Endothelial cell (in vitro differentiated cells): ENCODE results near the gene CD244. TPM values are rescaled to one million over a fixed set of nuclear protein-coding genes. Genes with fewer than 3 reads are reported as not detected.

Source experiments
- DNase-seq: peaks from one replicate; pipeline ENCODE4 v3.0.0; 2021; ENCODE audit warnings: low spot score
- H3K27ac Mint-ChIP-seq: one replicate; pipeline ENCODE4 v1.8.0; 2021; ENCODE audit warnings: mixed read lengths, inconsistent platforms; ENCODE audit not compliant: unreplicated experiment
- H3K27me3 Mint-ChIP-seq: one replicate; pipeline ENCODE4 v1.8.0; 2021; ENCODE audit warnings: mild to moderate bottlenecking, moderate library complexity, mixed read lengths, inconsistent platforms; ENCODE audit not compliant: unreplicated experiment
- H3K36me3 Mint-ChIP-seq: one replicate; pipeline ENCODE4 v1.8.0; 2021; ENCODE audit warnings: mild to moderate bottlenecking, low read depth, mixed read lengths, inconsistent platforms; ENCODE audit not compliant: unreplicated experiment
- H3K4me1 Mint-ChIP-seq: one replicate; pipeline ENCODE4 v1.8.0; 2021; ENCODE audit warnings: mild to moderate bottlenecking, mixed read lengths, inconsistent platforms; ENCODE audit not compliant: unreplicated experiment
- H3K4me3 Mint-ChIP-seq: one replicate; pipeline ENCODE4 v1.8.0; 2021; ENCODE audit warnings: mild to moderate bottlenecking, mixed read lengths, inconsistent platforms; ENCODE audit not compliant: unreplicated experiment
- H3K9me3 Mint-ChIP-seq: one replicate; pipeline ENCODE4 v1.8.0; 2021; ENCODE audit warnings: mixed read lengths, inconsistent platforms; ENCODE audit not compliant: unreplicated experiment
- CTCF ChIP-seq: fragments of 200-600 bp; sonication (generic); IDR thresholded peaks from one replicate; pipeline ENCODE4 v1.5.0; 2021; ENCODE audit warnings: antibody characterized with exemption; ENCODE audit not compliant: unreplicated experiment
- total RNA-seq: library from RNA; stranded (reverse); fragmentation: NEBNext Ultra II Directional; extraction: Animal tissue kit (Norgen Biotek cat#: 25700); gene quantifications from one replicate; pipeline ENCODE4 v1.2.1, GENCODE V29; 2021; ENCODE audit not compliant: unreplicated experiment

Gene CD244
- total RNA-seq, 1 donor from 2014 or later: 0.31 TPM

GRCh38 chr1:160807738-160808137 is 54.9 kb downstream of the CD244 start:
- Mint-ChIP-seq H3K27ac (no peak overlapping the region), H3K27me3 (peaks cover 2% of the 10 kb centered on the region), H3K4me3 (no peak overlapping the region), H3K9me3 (no peaks in the 10 kb centered on the region), H3K4me1 (no peaks in the 10 kb centered on the region), H3K36me3 (no peaks in the 10 kb centered on the region)
- TF ChIP-seq CTCF: no peak
- DNase-seq: no peak

GRCh38 chr1:160807247-160807646 is 55.4 kb downstream of the CD244 start:
- DNase-seq: no peak
- peaks cover 2% of the 10 kb centered on the region for H3K27me3 Mint-ChIP-seq
- no peak overlapping the region for H3K27ac Mint-ChIP-seq
- H3K4me3 Mint-ChIP-seq: no peak overlapping the region
- no peaks in the 10 kb centered on the region for H3K9me3 Mint-ChIP-seq
- TF ChIP-seq CTCF: no peak
- no peaks in the 10 kb centered on the region for H3K4me1 Mint-ChIP-seq
- H3K36me3 Mint-ChIP-seq: no peaks in the 10 kb centered on the region

GRCh38 chr1:160806784-160807183 is 55.9 kb downstream of the CD244 start:
- no peak overlapping the region for H3K27ac Mint-ChIP-seq
- no peak for TF ChIP-seq CTCF
- H3K4me1 Mint-ChIP-seq: no peaks in the 10 kb centered on the region
- H3K27me3 Mint-ChIP-seq: peaks cover 2% of the 10 kb centered on the region
- no peak overlapping the region for H3K4me3 Mint-ChIP-seq
- H3K9me3 Mint-ChIP-seq: no peaks in the 10 kb centered on the region
- H3K36me3 Mint-ChIP-seq: no peaks in the 10 kb centered on the region
- DNase-seq: no peak

- Mint-ChIP-seq H3K36me3 (no peaks in the 10 kb centered on the region), H3K4me1 (no peaks in the 10 kb centered on the region), H3K4me3 (no peak overlapping the region), H3K9me3 (no peaks in the 10 kb centered on the region), H3K27me3 (peaks cover 2% of the 10 kb centered on the region), H3K27ac (no peak overlapping the region)
- no peak for DNase-seq
- no peak for TF ChIP-seq CTCF
Measured at GRCh38 chr1:160806109-160806665, 56.5 kb downstream of the CD244 start.

- no peak for TF ChIP-seq CTCF
- H3K36me3 Mint-ChIP-seq: no peaks in the 10 kb centered on the region
- no peaks in the 10 kb centered on the region for H3K4me1 Mint-ChIP-seq
- no peak overlapping the region for H3K27ac Mint-ChIP-seq
- no peak overlapping the region for H3K4me3 Mint-ChIP-seq
- DNase-seq: no peak
- H3K9me3 Mint-ChIP-seq: no peaks in the 10 kb centered on the region
- no peaks in the 10 kb centered on the region for H3K27me3 Mint-ChIP-seq
Measured at GRCh38 chr1:160801836-160802580, 60.7 kb downstream of the CD244 start.
